ENCODE measurements around the gene HMBS. TPM values are rescaled to one million over a fixed set of nuclear protein-coding genes. Genes with fewer than 3 reads are reported as not detected.

Gene HMBS
- total and polyA plus RNA-seq, 2 of the 8 experiments (the other 6 are each of a cell fraction or from before 2014, with no cell fraction given) = 69.3 to 109 TPM

- CTCF ChIA-PET (ENCODE audit: partially characterized antibody) = interaction anchor here (0.6 to 2.0 kb wide), 18 partner anchors 8 to 774 kb away, joined by 3 to 9 read pairs (median 3); partner anchors contain the start of genes HMBS, SLC37A4 and VPS11
- Histone ChIP-seq H2BK12ac (ENCODE audit: low read depth, low read length) (no peak overlapping the region), H2BK5ac (ENCODE audit: low read depth, low read length) (0 out of 2 replicates have a peak overlapping the region, but pooled peaks have one; percentile 96), H4K91ac (replicated peaks; ENCODE audit: insufficient read length, low read length) (no peak overlapping the region), H3K23me2 (ENCODE audit: low read depth, low read length) (peaks cover 4% of the 10 kb centered on the region), H3K27ac (ENCODE audit: low read depth, low read length) (peak overlapping the region; percentile 82), H3K4me3 (ENCODE audit: extremely low read depth in 1 of 4, insufficient read depth in 2 of 4, low read depth in 3 of 4, low read length in 4 of 4) (peak overlapping the region; percentile 76 to 98 (median 89)), H2BK20ac (ENCODE audit: low read length) (no peak overlapping the region), H2AK5ac (ENCODE audit: low read depth, low read length) (no peak overlapping the region), H4K20me1 (replicated peaks in 1 of 2; ENCODE audit: control insufficient read depth in 1 of 2, insufficient read depth in 2 of 2, low read length in 2 of 2) (peaks cover 3 to 24% of the 10 kb centered on the region in 2 experiments), H3K9ac (replicated peaks in 1 of 4; ENCODE audit: extremely low read depth in 1 of 4, low read depth in 3 of 4, low read length in 3 of 4) (peak overlapping the region; percentile 46 to 92 (median 86)), H3K27me3 (replicated peaks in 1 of 4; ENCODE audit: control insufficient read depth in 3 of 4, extremely low read depth in 1 of 4, insufficient read depth in 3 of 4, low read length in 3 of 4) (no peaks in the 10 kb centered on the region), H3K4me2 (ENCODE audit: insufficient read depth in 1 of 2, low read depth in 2 of 2, low read length in 2 of 2) (peak overlapping the region; percentile 79 to 82), H3K36me3 (ENCODE audit: control insufficient read depth in 2 of 4, insufficient read depth in 4 of 4, low read length in 3 of 4) (peaks cover 32 to 47% (median 44%) of the 10 kb centered on the region in 4 experiments), H4K8ac (ENCODE audit: extremely low read depth, insufficient read depth, low read length) (no peak overlapping the region), H4K5ac (ENCODE audit: insufficient read length, low read depth, low read length) (no peak overlapping the region), H3K79me2 (ENCODE audit: control insufficient read depth in 1 of 2, insufficient read depth in 2 of 2, low read length in 2 of 2) (peaks cover 8 to 21% of the 10 kb centered on the region in 2 experiments; a peak in 3 of 4 replicates), H2BK15ac (ENCODE audit: low read length) (no peak overlapping the region), H3K56ac (replicated peaks; ENCODE audit: insufficient read length, low read depth, low read length) (no peak overlapping the region), H3K4me1 (replicated peaks in 1 of 4; ENCODE audit: control insufficient read depth in 3 of 4, insufficient read depth in 4 of 4, low read length in 3 of 4) (peaks cover 0 to 8% (median 3%) of the 10 kb centered on the region in 4 experiments; a peak in 5 of 7 replicates), H2BK120ac (replicated peaks; ENCODE audit: low read depth, low read length) (no peak overlapping the region), H3K79me1 (ENCODE audit: low read depth, low read length) (peaks cover 16% of the 10 kb centered on the region), H3K9me3 (ENCODE audit: insufficient read depth in 2 of 2, low read depth in 1 of 2, low read length in 1 of 2) (no peaks in the 10 kb centered on the region; a peak in 1 of 4 replicates), H3K14ac (ENCODE audit: insufficient read length) (no peak overlapping the region), H3K4ac (replicated peaks; ENCODE audit: insufficient read length, low read depth, low read length) (no peak overlapping the region), H3K18ac (ENCODE audit: extremely low read depth, low read length) (no peak overlapping the region), H2AFZ (ENCODE audit: low read length) (no peak overlapping the region), H3K23ac (ENCODE audit: insufficient read length) (no peak overlapping the region)
- no peak for DNase-seq (ENCODE audit: low read depth in 1 of 2, low spot score in 2 of 2)
- no peak for FAIRE-seq
- POLR2A ChIA-PET (ENCODE audit: partially characterized antibody) = interaction anchor here (0.7 to 5.1 kb wide), 18 partner anchors 8 to 267 kb away, joined by 3 to 56 read pairs (median 10); partner anchors contain the start of genes C2CD2L, HMBS, RPS25 and SLC37A4
- WGBS, 2 experiments (ENCODE audit: extremely low coverage in 1 of 2, insufficient coverage in 1 of 2, insufficient read length in 1 of 2, insufficient replicate concordance in 2 of 2, low coverage in 1 of 2, low lambda C conversion rate in 2 of 2, missing lambda C conversion rate in 1 of 2) = 68% methylated on average over 6 of the region's 6 CpGs; no CpG with 5 or more reads in 1 of the 2 experiments
- TF ChIP-seq CREB1 (IDR thresholded peaks at IDR 0.05) = no peak
- TF ChIP-seq SUZ12 (IDR thresholded peaks at IDR 0.05; ENCODE audit: low read length) = no peak
- no peak for TF ChIP-seq MAFK (IDR thresholded peaks at IDR 0.05; ENCODE audit: low read depth, low read length)
- no peak for TF ChIP-seq POLR2AphosphoS5 (IDR thresholded peaks at IDR 0.05; ENCODE audit: low read depth, low read length)
- TF ChIP-seq JUN (IDR thresholded peaks at IDR 0.05; ENCODE audit: low read depth, low read length) = no peak
- no peak for TF ChIP-seq CBX8 (IDR thresholded peaks at IDR 0.05; ENCODE audit: borderline replicate concordance, low read depth, low read length)
- no peak for TF ChIP-seq BRCA1 (IDR thresholded peaks at IDR 0.05; ENCODE audit: low read depth, low read length)
- no peak for TF ChIP-seq CTBP2 (IDR thresholded peaks at IDR 0.05; ENCODE audit: borderline replicate concordance, insufficient read depth, insufficient read length, low read length)
- peak in 1 of 3 experiments; percentile 6; a peak in 1 of 4 replicates for TF ChIP-seq CTCF (IDR thresholded peaks at IDR 0.05; ENCODE audit: control extremely low read depth in 1 of 3, insufficient read depth in 1 of 3, low read depth in 1 of 3, low read length in 3 of 3)
- no peak for TF ChIP-seq SP4 (IDR thresholded peaks at IDR 0.05; ENCODE audit: low read length)
- no peak for TF ChIP-seq GTF2F1 (IDR thresholded peaks at IDR 0.05; ENCODE audit: borderline replicate concordance, low read depth, low read length)
Observed at GRCh38 chr11:119055901-119056300, 28.8 kb upstream of the HMBS start.
